Ishikawa (cell line): ENCODE results near the gene PKD2.

Experiments
- CEBPB ChIP-seq: IDR thresholded peaks from 2 replicates; pipeline ENCODE4 v1.6.1; 2012
- CREB1 ChIP-seq: IDR thresholded peaks from 2 replicates; pipeline ENCODE4 v1.6.1; 2012; ENCODE audit warnings: low read depth
- EGR1 ChIP-seq: IDR thresholded peaks from 2 replicates; pipeline ENCODE4 v1.6.1; 2012
- EP300 ChIP-seq: IDR thresholded peaks from 2 replicates; pipeline ENCODE4 v1.6.1; 2012; ENCODE audit warnings: borderline replicate concordance
- FOXM1 ChIP-seq: IDR thresholded peaks from 2 replicates; pipeline ENCODE4 v1.6.1; 2012; ENCODE audit warnings: low read depth, borderline replicate concordance
- NFIC ChIP-seq: IDR thresholded peaks from 2 replicates; pipeline ENCODE4 v1.6.1; 2012
- RAD21 ChIP-seq: IDR thresholded peaks from 2 replicates; pipeline ENCODE4 v1.6.1; 2012; ENCODE audit warnings: low read depth
- TAF1 ChIP-seq: IDR thresholded peaks from 2 replicates; pipeline ENCODE4 v1.6.1; 2012; ENCODE audit warnings: low read depth, mild to moderate bottlenecking
- TCF12 ChIP-seq: IDR thresholded peaks from 2 replicates; pipeline ENCODE4 v1.6.1; 2012; ENCODE audit warnings: low read depth
- TEAD4 ChIP-seq: IDR thresholded peaks from 2 replicates; pipeline ENCODE4 v1.6.1; 2012
- YY1 ChIP-seq: IDR thresholded peaks from 2 replicates; pipeline ENCODE4 v1.6.1; 2012; ENCODE audit warnings: low read depth
- ZBTB7A ChIP-seq: IDR thresholded peaks from 2 replicates; pipeline ENCODE4 v1.6.1; 2012; ENCODE audit warnings: low read depth
- TF ChIP-seq, protein P1 (sequence below): IDR thresholded peaks from 2 replicates; pipeline ENCODE4 v1.6.1; 2012
- TF ChIP-seq, protein P2 (sequence below): IDR thresholded peaks from 2 replicates; pipeline ENCODE4 v1.6.1; 2012; ENCODE audit warnings: low read depth, mild to moderate bottlenecking
- TF ChIP-seq, protein P3 (sequence below): IDR thresholded peaks from 2 replicates; pipeline ENCODE4 v1.6.1; 2012

The PKD2 gene

DNA sequence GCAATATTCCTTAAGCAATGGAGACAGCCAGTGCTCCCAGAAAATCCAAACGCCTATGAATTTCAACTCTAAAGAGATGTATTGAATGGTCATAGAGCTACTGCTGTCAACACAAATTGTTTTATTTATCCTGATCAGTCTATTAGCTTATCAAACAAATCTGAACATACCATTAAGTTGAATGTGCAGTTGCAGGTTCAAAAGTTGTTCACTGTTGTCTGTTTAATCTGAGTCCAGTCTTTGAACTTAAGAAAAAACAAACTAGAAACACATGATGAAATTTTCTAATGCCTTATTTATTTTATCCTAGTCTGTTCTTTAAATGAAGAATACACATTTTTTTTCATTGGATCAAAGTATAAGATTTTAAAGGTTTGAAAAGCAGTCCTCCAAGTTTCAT, 73.2 kb downstream of the PKD2 start:
- TF ChIP-seq NFIC (no peak), CREB1 (no peak), TAF1 (no peak), TEAD4 (no peak), TCF12 (no peak), RAD21 (no peak), CEBPB (no peak), FOXM1 (no peak), ZBTB7A (no peak), YY1 (no peak), EP300 (no peak), EGR1 (no peak)
- TF ChIP-seq, protein P1, sequence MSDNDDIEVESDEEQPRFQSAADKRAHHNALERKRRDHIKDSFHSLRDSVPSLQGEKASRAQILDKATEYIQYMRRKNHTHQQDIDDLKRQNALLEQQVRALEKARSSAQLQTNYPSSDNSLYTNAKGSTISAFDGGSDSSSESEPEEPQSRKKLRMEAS: no peak
- TF ChIP-seq, protein P2, sequence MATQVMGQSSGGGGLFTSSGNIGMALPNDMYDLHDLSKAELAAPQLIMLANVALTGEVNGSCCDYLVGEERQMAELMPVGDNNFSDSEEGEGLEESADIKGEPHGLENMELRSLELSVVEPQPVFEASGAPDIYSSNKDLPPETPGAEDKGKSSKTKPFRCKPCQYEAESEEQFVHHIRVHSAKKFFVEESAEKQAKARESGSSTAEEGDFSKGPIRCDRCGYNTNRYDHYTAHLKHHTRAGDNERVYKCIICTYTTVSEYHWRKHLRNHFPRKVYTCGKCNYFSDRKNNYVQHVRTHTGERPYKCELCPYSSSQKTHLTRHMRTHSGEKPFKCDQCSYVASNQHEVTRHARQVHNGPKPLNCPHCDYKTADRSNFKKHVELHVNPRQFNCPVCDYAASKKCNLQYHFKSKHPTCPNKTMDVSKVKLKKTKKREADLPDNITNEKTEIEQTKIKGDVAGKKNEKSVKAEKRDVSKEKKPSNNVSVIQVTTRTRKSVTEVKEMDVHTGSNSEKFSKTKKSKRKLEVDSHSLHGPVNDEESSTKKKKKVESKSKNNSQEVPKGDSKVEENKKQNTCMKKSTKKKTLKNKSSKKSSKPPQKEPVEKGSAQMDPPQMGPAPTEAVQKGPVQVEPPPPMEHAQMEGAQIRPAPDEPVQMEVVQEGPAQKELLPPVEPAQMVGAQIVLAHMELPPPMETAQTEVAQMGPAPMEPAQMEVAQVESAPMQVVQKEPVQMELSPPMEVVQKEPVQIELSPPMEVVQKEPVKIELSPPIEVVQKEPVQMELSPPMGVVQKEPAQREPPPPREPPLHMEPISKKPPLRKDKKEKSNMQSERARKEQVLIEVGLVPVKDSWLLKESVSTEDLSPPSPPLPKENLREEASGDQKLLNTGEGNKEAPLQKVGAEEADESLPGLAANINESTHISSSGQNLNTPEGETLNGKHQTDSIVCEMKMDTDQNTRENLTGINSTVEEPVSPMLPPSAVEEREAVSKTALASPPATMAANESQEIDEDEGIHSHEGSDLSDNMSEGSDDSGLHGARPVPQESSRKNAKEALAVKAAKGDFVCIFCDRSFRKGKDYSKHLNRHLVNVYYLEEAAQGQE: no peak
- TF ChIP-seq, protein P3, sequence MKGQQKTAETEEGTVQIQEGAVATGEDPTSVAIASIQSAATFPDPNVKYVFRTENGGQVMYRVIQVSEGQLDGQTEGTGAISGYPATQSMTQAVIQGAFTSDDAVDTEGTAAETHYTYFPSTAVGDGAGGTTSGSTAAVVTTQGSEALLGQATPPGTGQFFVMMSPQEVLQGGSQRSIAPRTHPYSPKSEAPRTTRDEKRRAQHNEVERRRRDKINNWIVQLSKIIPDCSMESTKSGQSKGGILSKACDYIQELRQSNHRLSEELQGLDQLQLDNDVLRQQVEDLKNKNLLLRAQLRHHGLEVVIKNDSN: no peak

DNA sequence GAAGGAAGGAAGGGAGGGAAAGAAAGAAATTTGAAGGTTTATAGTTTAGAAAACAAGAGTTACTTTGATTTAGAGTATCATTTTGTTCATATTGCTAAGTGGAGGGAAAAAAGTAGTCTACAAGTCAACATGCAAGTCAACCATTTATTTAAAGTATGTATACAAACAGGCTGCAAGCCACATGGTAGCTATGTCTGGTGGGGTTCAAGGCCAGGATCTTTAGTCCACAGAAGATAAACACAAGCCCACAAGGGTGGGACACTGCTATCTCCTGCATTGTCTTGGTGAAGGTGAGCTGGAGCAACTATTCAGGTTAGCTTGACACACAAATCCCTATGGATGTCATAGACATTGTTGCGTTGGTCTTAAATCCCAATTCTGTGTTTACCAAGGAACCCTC, 79.6 kb downstream of the PKD2 start:
- TF ChIP-seq TEAD4: no peak

DNA sequence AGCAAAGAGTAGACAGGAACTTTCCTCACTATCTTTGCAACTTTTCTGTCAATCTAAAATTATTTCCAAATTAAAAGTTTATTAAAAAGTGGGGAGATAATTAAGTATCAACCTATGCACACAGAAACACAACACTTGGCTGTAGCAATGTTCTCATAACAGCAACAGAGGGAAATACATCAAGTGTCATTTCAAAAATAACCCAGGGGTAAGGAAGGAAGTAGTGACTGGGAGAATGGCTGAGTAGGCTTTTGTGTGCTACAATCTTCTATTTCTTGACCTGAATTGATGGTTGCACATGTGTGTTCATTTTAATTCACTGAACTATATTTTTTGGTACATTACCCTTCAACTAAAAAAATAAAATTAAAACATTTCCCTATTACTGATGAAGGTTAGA, 83.5 kb downstream of the PKD2 start:
- no peak for TF ChIP-seq FOXM1

DNA sequence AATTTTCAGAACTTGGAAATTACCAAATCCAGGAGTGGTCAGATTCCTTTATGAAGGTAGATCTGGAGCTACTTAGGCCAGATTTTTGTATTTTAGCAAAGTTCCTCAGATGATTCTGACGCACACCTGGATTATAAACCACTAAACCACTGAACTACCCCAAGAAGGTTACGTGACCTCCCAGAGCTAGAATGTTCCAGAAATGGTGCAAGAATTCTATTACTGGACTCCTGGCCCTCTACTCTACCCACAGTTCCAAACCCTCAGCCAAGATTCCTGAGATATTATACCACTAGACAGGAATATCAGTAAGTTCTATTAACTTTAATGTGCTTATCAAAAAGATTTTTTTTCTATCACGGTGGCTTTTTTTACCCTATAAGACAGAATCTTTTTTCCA, 83.9 kb downstream of the PKD2 start:
- TF ChIP-seq EP300: no peak
- TF ChIP-seq, protein P3: no peak
- no peak for TF ChIP-seq TAF1
- TF ChIP-seq, protein P2: no peak
- no peak for TF ChIP-seq YY1
- no peak for TF ChIP-seq EGR1
- TF ChIP-seq FOXM1: no peak
- no peak for TF ChIP-seq RAD21
- TF ChIP-seq CEBPB: no peak
- TF ChIP-seq CREB1: no peak
- no peak for TF ChIP-seq NFIC
- no peak for TF ChIP-seq TCF12
- TF ChIP-seq TEAD4: no peak
- TF ChIP-seq ZBTB7A: no peak

DNA sequence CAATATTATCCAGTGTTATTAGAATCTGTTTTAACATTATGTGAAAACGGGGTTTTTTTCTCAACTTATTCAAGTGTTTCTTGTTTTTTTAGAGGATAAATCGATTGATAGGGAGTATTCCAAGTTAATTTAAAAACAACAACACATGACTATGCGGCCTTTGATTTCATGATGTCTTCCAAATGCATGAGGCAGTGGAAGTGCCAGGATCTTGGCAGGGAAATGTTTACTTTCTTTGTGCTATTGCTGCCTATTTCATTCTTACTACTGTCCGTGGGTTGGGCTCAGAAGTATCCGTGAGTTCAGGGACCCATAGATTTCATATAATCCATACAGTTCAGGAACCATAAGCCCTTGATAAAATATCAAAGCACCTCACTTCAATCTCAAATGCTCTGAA, 86.4 kb downstream of the PKD2 start:
- TF ChIP-seq CREB1 (no peak), EP300 (no peak), NFIC (no peak), TAF1 (no peak), ZBTB7A (no peak), RAD21 (no peak), YY1 (no peak), TCF12 (no peak), EGR1 (no peak), CEBPB (no peak), TEAD4 (no peak), FOXM1 (no peak)
- TF ChIP-seq, protein P2: no peak
- TF ChIP-seq, protein P3: no peak
- TF ChIP-seq, protein P1: no peak
